ENCODE measurements around the gene EZR.

- TF ChIP-seq ZNF274 (IDR thresholded peaks at IDR 0.05; ENCODE audit: low read depth, low read length) (no peak), YY1 (IDR thresholded peaks at IDR 0.05; ENCODE audit: insufficient read depth, insufficient read length) (no peak)
These were observed 38.0 kb downstream of the EZR start for GRCh38 chr6:158780988-158781691.

Measured in NT2/D1 (cell line).